SK-N-DZ (cell line): ENCODE measurements around the gene PARP1.

Source experiments
- DNase-seq: peaks from one replicate; pipeline ENCODE4 v3.0.0-alpha.2; 2015; ENCODE audit warnings: low spot score

The PARP1 gene

GRCh38 chr1:226378071-226378470 lies 29.8 kb downstream of the PARP1 start:
- no peak for DNase-seq

- no peak for DNase-seq
These were observed 31.6 kb downstream of the PARP1 start for GRCh38 chr1:226376300-226376699.

- DNase-seq = no peak
These were observed 34.5 kb downstream of the PARP1 start for GRCh38 chr1:226373376-226373775.

DNA sequence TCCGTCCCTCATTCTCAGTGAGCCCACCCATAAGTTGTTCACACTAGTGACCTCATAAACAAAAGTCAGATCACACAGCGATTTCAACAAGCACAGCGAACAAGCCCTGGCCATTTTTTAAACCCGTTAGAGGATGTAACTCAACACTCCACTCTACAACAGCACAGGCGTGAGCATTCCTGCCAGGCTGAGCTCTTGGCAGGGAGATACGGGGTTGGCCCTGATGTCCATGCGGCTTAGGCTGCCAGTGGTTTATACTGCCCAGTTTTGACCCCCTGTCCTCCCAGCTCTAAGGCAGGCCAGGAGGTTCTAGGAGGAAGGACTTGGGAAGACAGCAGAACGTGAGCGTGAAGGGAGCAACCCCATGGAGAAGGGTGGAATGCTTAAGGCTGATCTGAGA lies 35.0 kb downstream of the PARP1 start:
- DNase-seq = no peak

DNA sequence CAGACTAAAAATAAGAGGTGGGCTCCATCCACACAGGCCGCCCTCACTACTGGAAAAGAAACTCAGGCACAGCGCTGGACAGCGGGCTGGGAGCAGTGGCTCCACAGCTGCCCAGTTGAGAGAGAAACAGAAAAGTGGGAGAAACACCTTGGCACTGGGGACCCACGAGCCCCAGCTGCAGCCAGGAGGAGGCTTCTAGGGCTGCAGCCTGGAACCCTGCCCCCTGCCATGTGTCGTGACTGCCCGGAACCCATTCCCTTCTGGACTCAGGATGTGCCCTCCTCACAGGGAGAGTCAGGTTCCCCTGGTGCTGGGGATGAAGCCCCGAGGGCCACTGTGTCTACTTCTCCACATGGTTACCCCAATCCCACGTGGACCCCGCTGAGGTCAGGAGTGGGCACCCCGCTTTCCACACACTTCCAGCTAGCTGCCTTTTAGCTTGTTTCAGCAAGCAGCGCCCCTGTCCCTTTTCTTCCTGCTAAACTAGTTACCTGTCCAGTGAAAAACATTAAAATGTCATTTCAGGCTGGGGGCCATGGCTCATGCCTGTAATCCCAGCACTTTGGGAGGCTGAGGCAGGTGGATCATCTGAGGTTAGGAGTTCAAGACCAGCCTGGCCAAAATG lies 35.9 kb downstream of the PARP1 start:
- no peak for DNase-seq

DNA sequence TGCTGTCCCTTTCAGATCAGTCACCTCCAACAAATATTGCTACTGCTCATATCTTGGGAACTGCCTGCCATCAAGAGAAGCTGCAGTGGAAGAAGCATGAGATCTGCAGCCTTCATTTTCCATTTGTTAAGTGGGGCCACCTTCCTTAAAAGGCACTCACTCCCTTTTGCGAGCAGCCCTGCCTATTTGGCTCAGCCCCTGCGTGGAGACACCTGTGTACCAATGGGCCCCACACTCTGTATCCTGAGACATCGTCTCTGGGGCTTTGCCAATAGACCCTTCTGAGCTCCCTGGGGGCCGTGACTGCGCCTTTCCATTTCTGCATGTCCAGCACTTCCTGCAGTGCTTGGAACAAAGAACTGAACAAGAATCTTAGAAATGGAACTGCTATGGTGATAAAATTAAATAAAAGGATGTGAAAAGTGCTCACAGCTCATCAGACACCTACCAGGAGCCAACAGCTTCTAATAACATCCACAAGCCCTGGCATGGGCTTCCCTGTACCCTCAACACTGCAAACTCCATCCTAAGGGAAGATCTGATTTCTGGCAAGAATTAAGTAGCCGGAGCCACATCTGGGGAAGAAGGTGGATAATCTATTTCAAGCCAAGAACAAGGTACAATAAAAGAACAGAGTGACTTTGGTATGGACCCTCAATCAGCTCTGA lies 36.7 kb downstream of the PARP1 start:
- no peak for DNase-seq

GRCh38 chr1:226370144-226370923 lies 37.6 kb downstream of the PARP1 start:
- DNase-seq = no peak

DNA sequence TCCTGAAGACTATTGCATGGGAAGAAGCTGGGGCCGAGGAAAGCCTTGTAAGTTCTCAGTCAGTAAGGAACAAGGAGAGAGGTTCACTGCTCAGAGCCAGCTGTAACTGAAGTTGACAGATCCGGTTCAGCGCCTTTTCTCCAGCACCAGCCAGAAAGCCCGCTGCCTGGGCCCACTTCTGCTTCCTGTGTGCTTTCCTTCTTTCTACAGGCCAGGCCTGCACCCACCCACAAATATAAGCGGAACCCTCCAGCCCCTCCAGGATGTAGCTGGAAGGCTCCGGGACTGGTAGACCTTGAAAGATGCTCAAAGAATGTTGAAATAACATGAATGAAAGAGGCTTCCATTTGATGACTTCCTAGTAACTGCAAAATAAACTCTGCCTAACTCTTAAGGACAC lies 38.8 kb downstream of the PARP1 start:
- no peak for DNase-seq

- no peak for DNase-seq
These were observed 41.6 kb downstream of the PARP1 start for GRCh38 chr1:226366290-226366689.

GRCh38 chr1:226365831-226366231 lies 42.1 kb downstream of the PARP1 start:
- no peak for DNase-seq

DNA sequence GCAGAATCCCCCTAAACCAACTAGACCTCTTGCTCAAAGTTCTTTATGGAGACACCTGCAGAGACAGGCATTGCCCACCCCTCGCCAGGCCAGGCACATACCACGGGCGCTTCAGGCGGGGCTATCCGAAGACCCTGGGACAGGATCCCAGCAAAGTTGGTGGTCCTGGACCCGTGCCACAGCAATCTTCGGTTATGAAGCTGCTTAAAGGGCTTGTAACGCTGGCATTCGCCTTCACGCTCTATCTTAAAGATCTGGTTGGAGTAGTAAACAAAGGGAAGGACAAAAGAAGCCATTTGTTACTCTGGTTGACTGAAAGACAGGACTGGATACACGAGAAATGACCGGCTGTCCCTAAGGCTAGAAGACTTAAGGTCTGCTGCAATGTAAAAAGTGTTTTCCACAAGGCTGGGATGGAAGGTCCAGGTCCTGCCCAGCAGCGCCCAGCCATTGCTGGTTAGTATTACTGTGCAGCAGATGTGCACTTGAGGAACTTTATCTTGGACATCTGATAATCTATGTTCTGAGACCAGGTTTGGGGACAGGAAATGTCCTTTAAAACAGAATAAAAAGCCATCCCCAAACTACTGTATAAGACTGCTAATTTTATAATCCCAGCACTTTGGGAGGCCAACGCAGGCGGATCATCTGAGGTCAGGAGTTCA lies 42.9 kb downstream of the PARP1 start:
- DNase-seq = no peak

DNA sequence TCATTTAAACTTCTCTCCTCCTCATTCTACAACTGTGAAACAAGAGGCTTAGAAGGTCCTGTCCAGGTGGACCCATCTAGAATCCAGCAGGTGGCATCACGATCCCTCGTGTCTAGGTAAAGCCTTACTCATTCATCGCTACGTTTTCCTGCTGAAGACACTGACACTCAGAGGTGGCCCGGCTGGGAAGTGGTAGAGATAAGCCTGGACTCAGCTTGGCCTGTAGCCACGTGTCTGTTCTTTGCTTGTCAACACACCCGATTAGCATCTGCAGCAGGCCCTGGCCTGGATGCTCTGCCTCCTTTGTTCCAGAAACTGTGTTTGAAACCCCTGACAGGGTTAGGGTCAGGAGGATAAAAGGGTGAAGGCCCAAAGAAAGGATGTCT lies 43.4 kb downstream of the PARP1 start:
- peak; percentile 28 for DNase-seq

GRCh38 chr1:226363801-226364513 lies 43.9 kb downstream of the PARP1 start:
- DNase-seq = no peak

DNA sequence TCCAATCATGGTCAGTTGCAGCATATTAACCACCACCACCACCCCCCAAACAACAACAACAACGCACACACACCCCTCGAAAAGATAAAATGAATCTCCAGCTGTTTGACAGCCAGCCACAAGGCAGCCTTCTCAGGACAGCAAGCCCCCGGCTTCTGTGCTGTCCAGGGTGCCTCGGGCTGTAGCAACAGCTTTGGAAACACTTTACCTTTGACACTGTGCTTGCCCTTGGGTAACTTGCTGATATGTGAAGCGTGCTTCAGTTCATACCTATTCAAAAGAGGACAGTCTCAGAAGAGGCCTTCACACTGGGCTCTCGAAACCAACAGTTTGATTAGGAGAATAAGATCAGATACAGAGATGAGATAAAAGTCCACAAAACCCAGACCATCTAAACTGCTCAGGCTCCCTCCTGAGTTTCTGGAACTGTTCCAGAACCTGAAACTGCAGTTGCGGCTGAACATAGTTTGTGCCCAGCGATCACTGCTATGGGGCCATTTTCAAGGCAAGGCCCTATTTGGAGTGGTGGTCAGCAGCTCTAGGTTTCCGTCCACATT lies 44.9 kb downstream of the PARP1 start:
- DNase-seq = no peak

- DNase-seq = no peak
These were observed 45.5 kb downstream of the PARP1 start for GRCh38 chr1:226362361-226362760.

DNA sequence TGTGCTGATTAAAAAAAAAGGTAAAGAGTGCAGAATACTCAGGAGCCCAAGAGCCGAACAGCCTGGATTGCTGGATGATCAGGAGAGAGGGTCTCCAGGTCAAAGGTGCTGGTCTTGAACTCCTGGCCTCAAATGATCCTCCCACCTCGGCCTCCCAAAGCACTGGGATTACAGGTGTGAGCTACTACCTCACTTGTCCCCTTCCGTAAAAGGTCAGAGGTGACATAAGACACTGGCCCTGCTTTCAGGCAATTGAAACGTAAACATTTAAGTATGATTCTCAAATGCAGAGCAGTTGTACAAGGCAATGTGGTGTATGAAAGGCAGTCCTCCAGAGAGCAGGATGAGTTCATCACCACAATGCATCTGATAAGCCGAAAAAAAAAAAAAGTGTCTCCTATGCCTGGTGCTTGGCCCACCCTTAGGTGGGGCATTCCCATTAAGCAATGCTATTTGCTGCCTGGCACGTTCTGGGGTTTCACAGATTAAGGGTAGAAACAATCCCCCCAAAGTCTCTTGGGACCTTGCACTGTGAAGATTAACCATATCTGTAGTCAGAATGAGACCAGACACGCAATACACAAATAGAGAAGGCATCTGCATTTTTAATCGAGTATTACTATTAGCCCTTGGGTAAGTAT lies 47.7 kb downstream of the PARP1 start:
- DNase-seq = no peak

DNA sequence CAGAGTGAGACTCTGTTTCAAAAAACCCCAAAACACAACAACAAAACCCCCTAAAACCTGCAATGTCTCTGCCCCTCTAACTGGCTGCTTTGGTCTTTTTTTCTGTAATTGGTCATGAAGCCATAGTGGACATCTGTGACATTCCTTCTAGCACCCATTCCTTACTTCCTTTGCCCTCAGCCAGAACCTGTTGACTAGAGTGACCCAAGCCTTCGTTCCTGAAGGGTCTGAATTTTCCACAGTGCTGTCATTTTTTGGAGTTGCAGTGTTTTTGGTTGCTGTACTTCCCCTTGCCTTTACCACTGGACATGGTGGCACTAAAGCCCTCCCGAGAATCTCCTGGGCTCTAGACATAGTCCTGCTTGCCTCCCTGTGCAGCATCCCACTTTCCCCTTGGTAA lies 50.5 kb downstream of the PARP1 start:
- DNase-seq = no peak

GRCh38 chr1:226355669-226356551 lies 52.0 kb downstream of the PARP1 start:
- peak; percentile 10 for DNase-seq

DNA sequence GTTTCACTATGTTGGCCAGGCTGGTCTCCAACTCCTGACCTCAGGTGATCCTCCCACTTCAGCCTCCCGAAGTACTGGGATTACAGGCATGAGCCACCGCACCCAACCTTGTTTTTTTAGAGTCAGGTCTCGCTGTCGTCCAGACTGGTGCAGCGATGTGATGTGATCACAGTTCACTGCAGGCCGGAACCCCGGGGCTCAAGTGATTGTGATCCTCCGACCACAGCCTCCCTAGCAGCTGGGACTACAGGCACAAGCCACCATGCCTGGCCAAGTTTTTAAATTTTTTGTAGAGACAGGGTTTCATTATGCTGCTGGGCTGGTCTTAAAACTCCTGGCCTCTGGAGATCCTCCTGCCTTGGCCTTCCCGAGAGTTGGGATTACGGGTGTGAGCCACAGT lies 52.9 kb downstream of the PARP1 start:
- DNase-seq = no peak
